ENCODE measurements around the gene ANKS1B.
"Not testable (repeated sequence)": the region's sequence is repeated elsewhere in the genome, so short reads cannot be mapped to it uniquely, and the experiment has no call there.

Gene ANKS1B

GRCh38 chr12:99984271-99985128 lies at the start of gene ANKS1B:
Gene ANKS1B, minus strand, starts transcription at chr12:99984936. Its CDS starts 699 bp downstream, at chr12:99984237.
- DNase-seq (ENCODE audit: low read depth, low spot score): no peak

DNA sequence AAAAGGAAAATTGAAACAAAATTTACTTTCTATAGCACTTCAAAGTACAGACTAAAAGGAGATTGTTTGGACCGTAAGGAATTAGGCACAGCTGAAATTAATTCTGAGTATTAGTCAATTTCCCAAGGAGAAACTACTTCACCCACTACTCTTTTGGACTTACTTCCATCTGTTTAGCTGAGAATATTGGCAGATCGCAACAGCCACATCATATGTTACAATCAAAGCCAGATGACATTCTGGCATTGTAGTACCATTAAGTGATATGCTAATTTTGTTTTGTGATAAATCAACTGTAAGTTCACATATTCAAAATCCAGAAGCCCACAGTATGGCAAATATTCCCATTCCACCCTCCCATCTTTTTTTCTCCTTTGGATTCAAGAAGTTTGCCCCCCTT lies 47.1 kb upstream of the ANKS1B start:
- no peak for DNase-seq (ENCODE audit: low read depth, low spot score)

- DNase-seq (ENCODE audit: low read depth, low spot score): no peak
Measured at GRCh38 chr12:100027671-100028070, 42.9 kb upstream of the ANKS1B start.

DNA sequence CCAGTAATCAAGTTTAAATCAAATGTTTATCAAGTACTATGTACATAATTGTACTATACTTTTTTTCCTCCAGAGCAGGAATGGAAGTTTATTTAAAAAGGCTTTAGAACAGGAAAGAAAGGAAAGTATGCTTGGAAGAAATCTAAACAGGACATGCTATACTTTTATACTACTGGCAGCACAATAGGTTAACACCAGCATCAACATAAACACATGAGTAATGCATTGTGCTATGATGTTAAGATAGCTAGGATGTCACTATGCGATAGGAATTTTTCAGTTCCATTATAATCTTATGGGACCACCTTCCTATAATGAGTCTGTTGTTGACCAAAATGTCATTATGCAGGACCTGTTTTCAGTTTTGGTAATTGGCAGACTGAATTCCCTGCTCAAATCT lies 41.5 kb upstream of the ANKS1B start:
- no peak for DNase-seq (ENCODE audit: low read depth, low spot score)

DNA sequence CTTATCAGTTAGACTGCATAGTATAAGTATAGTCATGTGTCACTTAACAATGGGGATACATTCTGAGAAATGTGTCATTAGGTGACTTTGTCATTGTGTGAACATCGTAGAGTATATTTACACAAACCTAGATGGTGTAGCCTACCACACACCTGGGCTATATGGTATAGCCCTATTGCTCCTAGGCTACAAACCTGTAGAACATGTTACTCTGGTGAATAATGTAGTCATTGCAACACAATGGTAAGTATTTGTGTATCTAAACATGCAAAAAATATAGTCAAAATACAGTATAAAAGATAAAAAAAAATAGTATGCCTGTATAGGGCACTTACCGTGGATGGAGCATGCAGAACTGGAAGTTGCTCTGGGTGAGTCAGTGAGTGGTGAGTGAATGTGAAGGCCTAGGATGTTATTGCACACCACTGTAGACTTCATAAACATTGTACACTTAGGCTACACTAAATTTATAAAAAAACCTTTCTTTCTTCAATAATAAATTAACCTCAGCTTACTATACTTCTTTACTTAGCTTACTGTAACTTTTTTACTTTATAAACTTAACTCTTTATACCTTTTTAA lies 40.3 kb upstream of the ANKS1B start:
- no peak for DNase-seq (ENCODE audit: low read depth, low spot score)

DNA sequence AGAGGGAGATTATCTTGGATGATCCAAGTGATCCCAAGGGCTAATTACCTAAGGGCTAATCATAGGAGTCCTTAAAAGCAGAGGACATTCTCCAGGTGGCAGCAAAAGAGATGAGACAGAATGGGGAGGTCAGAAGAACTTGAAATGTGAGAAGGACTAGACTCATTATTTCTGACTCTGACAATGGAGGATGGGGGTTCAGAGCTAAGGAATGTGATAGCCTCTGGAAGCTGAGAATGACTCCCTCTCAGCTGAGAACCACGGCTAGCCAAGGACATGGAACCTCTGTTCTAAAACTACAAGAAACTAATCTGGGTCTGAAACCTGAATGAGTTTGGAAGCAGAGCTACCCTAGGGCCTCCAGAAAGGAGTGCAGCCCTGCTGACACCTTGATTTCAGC lies 35.6 kb upstream of the ANKS1B start:
- no peak for DNase-seq (ENCODE audit: low read depth, low spot score)

GRCh38 chr12:100017056-100017455 lies 32.3 kb upstream of the ANKS1B start:
- no peak for DNase-seq (ENCODE audit: low read depth, low spot score)

- DNase-seq (ENCODE audit: low read depth, low spot score): not testable (repeated sequence)
Measured at GRCh38 chr12:100016304-100016703, 31.6 kb upstream of the ANKS1B start.

DNA sequence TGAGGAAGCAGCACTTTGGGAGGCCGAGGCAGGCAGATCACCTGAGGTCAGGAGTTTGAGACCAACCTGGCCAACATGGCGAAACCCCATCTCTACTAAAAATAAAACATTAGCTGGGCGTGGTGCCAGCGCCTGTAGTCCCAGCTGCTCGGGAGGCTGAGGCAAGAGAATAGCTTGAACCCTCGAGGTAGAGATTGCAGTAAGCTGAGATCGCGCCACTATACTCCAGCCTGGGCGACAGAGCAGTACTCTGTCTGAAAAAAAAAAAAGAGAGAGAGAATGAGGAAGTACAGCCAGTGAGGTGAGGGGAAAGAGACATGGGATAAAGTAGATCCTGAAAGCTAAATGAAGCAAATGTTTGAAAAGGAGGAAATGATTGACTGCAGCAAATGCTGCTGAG lies 21.1 kb upstream of the ANKS1B start:
- not testable (repeated sequence) for DNase-seq (ENCODE audit: low read depth, low spot score)

DNA sequence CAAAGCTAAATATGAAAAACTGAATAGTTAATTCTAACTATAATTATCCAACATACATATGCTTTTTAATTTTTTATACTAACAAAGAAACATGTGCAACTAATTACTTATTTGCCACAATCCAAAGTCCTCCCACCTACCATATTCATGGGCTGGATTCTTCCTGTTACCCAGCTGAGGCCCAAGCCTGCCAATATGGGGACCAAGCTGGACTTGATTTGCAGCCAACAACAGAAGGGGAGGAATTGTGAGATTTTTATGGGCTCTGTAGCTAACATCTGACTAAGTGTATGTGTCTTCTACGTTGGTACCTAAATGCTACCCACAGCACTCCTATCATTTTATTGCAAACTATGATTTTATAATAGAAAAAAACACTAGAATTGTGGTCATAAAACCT lies 13.1 kb upstream of the ANKS1B start:
- no peak for DNase-seq (ENCODE audit: low read depth, low spot score)

DNA sequence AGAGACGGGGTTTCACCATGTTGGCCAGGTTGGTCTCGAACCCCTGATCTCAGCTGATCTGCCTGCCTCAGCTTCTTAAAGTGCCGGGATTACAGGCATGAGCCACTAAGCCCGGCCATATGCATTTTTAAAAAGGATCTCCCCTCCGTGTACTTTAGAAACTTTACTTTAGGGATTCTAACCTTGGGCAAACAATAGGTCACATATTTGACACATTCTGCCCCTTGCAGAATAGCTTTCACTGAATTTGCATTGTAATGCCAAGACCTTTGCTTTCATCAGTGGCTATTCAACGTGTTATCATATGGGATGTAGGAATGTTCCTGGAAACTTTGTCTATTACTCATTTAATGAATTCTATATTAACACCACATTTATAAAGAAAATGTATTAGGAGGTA lies 11.4 kb upstream of the ANKS1B start:
- DNase-seq (ENCODE audit: low read depth, low spot score): no peak

GRCh38 chr12:99985631-99986030 lies 895 bp upstream of the ANKS1B start:
- no peak for DNase-seq (ENCODE audit: low read depth, low spot score)

GRCh38 chr12:99985129-99985570 lies 414 bp upstream of the ANKS1B start:
- no peak for DNase-seq (ENCODE audit: low read depth, low spot score)

DNA sequence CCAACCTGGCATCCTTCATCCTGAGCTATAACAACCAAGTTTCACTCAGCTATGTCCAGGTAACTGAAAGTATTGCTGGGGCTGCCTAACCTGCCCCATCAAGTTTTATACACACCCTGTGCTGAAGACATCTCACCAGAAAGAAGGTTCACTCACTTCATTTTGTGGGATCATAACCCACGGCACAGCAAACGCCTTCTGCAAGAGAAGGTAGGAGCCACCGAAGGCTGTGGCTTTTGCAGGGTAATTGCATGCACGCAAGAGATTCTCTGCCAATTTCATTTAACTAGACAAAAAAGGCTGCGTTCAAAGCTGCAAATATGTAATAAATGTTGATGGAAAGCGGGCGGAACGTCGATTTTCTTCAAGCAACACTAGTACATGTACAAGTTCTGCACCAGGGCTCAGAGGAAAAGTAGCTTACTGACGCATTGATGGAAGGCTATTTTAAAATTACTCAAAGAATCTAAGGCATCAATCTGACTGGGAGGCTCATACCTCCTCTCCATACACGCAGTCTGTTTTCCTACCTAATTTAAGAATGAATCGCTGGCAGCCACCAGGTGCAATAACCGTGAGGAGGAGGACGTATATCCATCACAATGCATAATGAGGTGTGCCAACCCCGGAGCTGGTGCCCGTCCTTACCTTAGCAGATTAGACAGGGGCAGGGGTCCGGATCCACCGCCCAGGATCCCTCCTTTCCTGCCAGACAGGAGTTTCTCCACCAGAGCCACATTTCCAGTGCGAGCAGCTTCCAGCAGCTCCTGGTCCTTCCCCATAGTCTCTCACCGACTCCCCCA lies 1.1 kb downstream of the ANKS1B start:
- DNase-seq (ENCODE audit: low read depth, low spot score): no peak

GRCh38 chr12:99981639-99982190 lies 3.0 kb downstream of the ANKS1B start:
- no peak for DNase-seq (ENCODE audit: low read depth, low spot score)

DNA sequence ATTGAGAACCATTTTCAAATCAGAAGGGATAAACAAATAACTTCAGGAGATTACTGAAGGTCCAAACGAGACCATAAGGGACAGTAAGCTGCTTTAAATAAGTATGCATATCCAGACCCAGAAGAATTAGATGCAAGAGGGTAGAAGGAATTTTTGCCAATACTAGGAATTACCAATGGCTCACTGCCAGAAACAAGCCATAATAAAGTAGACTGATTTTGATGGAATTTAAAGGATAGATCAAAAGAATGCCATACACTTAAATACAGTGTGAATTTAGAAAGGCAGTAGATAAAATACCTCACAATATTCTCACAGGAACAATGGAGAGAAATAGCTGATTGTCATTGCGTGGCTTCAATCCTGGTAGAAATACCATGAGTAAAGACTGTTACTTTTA lies 5.3 kb downstream of the ANKS1B start:
- no peak for DNase-seq (ENCODE audit: low read depth, low spot score)

GRCh38 chr12:99978152-99978551 lies 6.6 kb downstream of the ANKS1B start:
- no peak for DNase-seq (ENCODE audit: low read depth, low spot score)

DNA sequence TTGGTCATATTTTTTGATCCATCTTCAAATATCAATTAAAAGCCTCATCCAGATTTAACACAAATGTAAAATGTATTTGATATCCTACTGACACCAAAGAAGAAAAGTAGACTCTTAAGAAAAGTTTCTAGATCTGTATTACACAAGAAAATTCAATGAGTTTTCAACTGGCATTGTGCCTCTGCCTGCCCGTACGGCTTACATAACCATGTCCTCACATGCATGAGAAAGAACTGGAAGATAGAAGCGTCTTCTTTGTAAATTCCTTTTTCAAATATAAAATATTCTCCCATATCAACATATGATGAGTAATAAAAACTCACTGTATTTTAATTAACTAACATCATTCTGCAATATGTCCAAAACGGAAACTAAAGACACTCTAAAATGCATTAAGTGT lies 7.2 kb downstream of the ANKS1B start:
- DNase-seq (ENCODE audit: low read depth, low spot score): no peak

DNA sequence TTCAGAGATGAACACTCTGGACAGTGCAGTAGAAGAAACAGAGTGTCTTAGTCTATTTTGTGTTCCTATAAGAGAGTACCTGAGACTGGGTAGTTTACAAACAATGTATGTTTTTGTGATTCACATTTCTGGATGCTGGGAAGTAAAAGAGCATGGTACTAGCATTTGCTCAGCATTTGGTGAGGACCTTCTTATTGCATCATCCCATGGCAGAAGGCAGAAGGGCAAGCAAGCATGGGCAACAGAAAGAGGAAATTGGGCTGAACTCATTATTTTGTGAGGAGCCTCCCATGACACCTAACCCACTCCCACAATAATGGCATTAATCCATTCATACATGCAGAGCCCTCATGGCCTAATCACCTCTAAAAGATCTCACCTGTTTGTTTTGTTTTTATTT lies 8.0 kb downstream of the ANKS1B start:
- no peak for DNase-seq (ENCODE audit: low read depth, low spot score)

- DNase-seq (ENCODE audit: low read depth, low spot score): no peak
Measured at GRCh38 chr12:99975321-99975720, 9.4 kb downstream of the ANKS1B start.

DNA sequence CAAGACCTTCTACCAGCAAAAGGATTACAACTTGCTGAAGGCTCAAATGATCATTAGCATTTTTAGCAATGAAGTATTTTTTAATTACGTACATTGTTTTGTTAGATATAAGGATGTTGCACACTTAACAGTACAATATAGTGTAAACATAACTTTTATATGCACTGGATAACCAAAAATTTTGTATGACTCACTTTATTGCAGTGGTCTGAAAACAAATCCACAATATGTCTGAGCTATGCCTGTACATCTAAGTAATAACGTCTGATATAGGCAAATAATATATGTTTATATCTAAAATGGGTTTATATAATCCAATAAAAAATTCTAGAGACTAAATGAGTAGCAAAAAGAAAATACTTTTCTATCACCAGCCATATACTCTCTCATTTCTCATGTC lies 10.6 kb downstream of the ANKS1B start:
- no peak for DNase-seq (ENCODE audit: low read depth, low spot score)

- DNase-seq (ENCODE audit: low read depth, low spot score): no peak
Measured at GRCh38 chr12:99966429-99966828, 18.3 kb downstream of the ANKS1B start.

Data from smooth muscle cell of the brain vasculature (primary cell).